K562 treated with DMSO at 1 percent for 24 hours (cell line): ENCODE data around the gene RHBDD1. TPM values are rescaled to one million over a fixed set of nuclear protein-coding genes. Genes with fewer than 3 reads are reported as not detected.

Source experiments
- total RNA-seq: library from RNA; unstranded; fragments of 300-600 nt; gene quantifications from 2 replicates; pipeline ENCODE4 v1.2.3, GENCODE V29; 2022; ENCODE audit warnings: low read depth; ENCODE audit not compliant: insufficient read depth

Gene RHBDD1, protein sequence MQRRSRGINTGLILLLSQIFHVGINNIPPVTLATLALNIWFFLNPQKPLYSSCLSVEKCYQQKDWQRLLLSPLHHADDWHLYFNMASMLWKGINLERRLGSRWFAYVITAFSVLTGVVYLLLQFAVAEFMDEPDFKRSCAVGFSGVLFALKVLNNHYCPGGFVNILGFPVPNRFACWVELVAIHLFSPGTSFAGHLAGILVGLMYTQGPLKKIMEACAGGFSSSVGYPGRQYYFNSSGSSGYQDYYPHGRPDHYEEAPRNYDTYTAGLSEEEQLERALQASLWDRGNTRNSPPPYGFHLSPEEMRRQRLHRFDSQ
- total RNA-seq, result 8.7 and 11.2 TPM in 2 replicates

DNA sequence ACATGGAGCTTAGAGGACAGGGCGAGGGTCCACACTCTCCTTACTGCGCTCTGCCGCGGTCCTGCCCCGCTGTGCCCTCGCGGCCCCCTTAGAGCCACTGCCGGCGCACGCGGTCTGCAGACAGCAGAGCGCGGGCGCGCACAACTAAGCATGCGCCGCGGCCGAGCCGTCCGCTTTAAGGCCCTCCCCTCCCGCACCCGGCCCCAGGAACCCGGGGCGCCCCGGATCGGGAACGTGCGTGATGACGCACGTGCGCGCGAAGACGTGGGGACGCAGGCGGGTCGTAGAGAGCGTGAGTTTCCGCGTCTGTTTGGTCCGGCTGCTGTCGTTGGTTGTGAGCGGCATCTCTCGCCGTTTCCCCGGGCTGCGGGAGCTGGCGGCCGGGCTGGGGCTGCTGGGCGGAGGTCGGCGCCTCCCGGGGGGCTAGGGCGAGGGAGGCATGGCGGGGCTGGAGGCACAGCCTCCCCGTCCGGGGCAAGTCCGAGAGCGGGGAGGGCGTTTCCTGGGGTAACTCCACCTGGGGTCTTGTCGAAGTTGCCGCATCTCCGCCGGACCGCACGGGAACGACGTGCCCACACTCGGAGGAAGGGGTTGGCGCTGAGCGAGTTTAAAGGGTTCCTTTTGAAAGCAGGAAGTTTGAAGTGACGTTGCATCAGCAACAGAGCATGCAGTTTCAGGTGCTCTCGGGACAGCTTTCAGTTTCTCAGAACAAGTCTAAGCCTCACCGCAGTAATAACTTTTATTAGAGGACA, at the start of gene RHBDD1:
Gene RHBDD1 (plus strand): TSS at position 259 of the 752 bp plus-strand sequence. CDS start 28,640 bp downstream, outside the sequence.

DNA sequence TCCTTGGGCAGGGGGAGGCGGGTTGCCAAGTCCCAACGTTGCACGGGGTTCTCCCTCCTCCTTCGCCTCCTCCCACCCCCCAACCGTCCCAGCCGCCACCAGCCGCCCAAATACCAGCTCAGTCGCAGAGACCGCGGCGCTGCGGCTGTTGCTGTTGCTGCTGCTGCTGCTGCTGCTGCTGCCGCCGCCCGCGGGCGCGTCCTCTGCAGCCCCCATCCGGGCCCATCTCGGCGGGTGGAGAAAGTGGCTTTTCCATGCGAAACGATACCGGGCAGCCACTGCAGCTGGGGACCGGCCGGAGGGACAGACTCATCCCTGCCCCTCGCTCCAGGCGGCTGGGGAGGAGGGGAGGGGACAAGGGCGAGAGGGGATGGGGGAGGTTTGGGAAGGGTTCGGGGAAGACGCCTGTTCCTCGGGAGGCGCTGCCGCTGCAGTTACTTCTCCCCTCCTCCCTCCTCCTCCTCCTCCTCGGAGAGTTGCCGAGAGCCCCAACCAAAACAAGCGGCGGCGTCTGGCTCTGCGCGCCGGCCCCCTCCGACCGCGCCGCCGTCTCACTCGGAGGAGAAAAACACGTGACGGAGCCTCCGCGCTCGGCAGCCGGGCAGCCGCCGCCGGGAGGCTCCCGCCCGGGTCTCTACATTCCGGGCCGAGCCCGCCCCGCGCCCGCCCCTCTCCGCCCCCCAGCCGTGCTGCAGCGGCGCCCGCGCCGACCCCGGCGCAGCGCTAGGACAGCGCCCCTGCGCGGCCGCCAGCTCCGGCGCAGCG, 36.5 kb upstream of the RHBDD1 start, which contains the start of gene IRS1:
Gene IRS1 (minus strand): TSS at position 610 of the 765 bp plus-strand sequence. CDS start 1,082 bp downstream, outside the sequence.

Other genes starting within 250 kb of the RHBDD1 start
- 0.45 and 0.56 TPM in 2 replicates for gene IRS1, start 36.2 kb upstream of the RHBDD1 start, total RNA-seq